WERI-Rb-1 (cell line): Measurements from ENCODE around the gene DENND1A.
"Not testable (repeated sequence)": the region's sequence is repeated elsewhere in the genome, so short reads cannot be mapped to it uniquely, and the experiment has no call there.

Source experiments
- DNase-seq: peaks from one replicate; pipeline ENCODE4 v3.0.0-alpha.2; 2020
- H3K27ac ChIP-seq: fragments of 250-450 bp; sonication (Bioruptor Pico); 2 replicates; pipeline ENCODE4 v1.5.1; 2020; ENCODE audit warnings: mild to moderate bottlenecking, moderate library complexity
- H3K27me3 ChIP-seq: fragments of 250-450 bp; sonication (Bioruptor Pico); 2 replicates; pipeline ENCODE4 v1.5.1; 2021; ENCODE audit warnings: mild to moderate bottlenecking, low read depth, moderate library complexity; ENCODE audit not compliant: insufficient read depth, severe bottlenecking
- H3K36me3 ChIP-seq: fragments of 250-450 bp; sonication (Bioruptor Pico); 2 replicates; pipeline ENCODE4 v1.5.1; 2020; ENCODE audit warnings: mild to moderate bottlenecking, moderate library complexity
- H3K4me3 ChIP-seq: 2 replicates; pipeline ENCODE4 v1.5.1; 2011; ENCODE audit warnings: low read depth, mild to moderate bottlenecking, control low read depth, low read length
- H3K9me3 ChIP-seq: fragments of 250-450 bp; sonication (Bioruptor Pico); 2 replicates; pipeline ENCODE4 v1.5.1; 2021; ENCODE audit warnings: mild to moderate bottlenecking, moderate library complexity; ENCODE audit not compliant: severe bottlenecking
- CTCF ChIP-seq: IDR thresholded peaks from 2 replicates; pipeline ENCODE4 v1.5.1; 2011; ENCODE audit warnings: low read depth, mild to moderate bottlenecking, control low read depth, inconsistent platforms, low read length

The DENND1A gene

GRCh38 chr9:123399803-123400378 is 530.0 kb downstream of the DENND1A start:
- TF ChIP-seq CTCF: peak; percentile 79
- H3K9me3 ChIP-seq: no peaks in the 10 kb centered on the region
- peak; percentile 61 for DNase-seq
- H3K27me3 ChIP-seq: no peaks in the 10 kb centered on the region
- H3K36me3 ChIP-seq: peaks cover 21% of the 10 kb centered on the region
- no peak overlapping the region for H3K27ac ChIP-seq
- H3K4me3 ChIP-seq: no peak overlapping the region

GRCh38 chr9:123398938-123399337 is 531.0 kb downstream of the DENND1A start:
- H3K27me3 ChIP-seq, DNase-seq, H3K27ac ChIP-seq, H3K4me3 ChIP-seq, H3K9me3 ChIP-seq: not testable (repeated sequence)
- H3K36me3 ChIP-seq: peaks cover 21% of the 10 kb centered on the region

GRCh38 chr9:123397975-123398374 is 532.0 kb downstream of the DENND1A start:
- Histone ChIP-seq H3K27me3 (no peaks in the 10 kb centered on the region), H3K36me3 (peaks cover 20% of the 10 kb centered on the region), H3K27ac (no peak overlapping the region), H3K4me3 (no peak overlapping the region), H3K9me3 (peaks cover 3% of the 10 kb centered on the region)
- no peak for DNase-seq
- no peak for TF ChIP-seq CTCF

GRCh38 chr9:123395689-123396511 is 534.0 kb downstream of the DENND1A start:
- DNase-seq: no peak
- H3K9me3 ChIP-seq: peaks cover 6% of the 10 kb centered on the region
- peaks cover 4% of the 10 kb centered on the region for H3K36me3 ChIP-seq
- no peaks in the 10 kb centered on the region for H3K27me3 ChIP-seq
- no peak for TF ChIP-seq CTCF
- H3K4me3 ChIP-seq: no peak overlapping the region
- H3K27ac ChIP-seq: no peak overlapping the region

- no peak overlapping the region for H3K27ac ChIP-seq
These were observed 534.6 kb downstream of the DENND1A start for GRCh38 chr9:123395276-123395688.

More at GRCh38 chr9:123395276-123395688, 534.6 kb downstream of the DENND1A start:
- TF ChIP-seq CTCF: no peak
- H3K36me3 ChIP-seq: peaks cover 2% of the 10 kb centered on the region
- peaks cover 6% of the 10 kb centered on the region for H3K9me3 ChIP-seq
- no peak for DNase-seq
- no peaks in the 10 kb centered on the region for H3K27me3 ChIP-seq
- H3K4me3 ChIP-seq: no peak overlapping the region
